Activated CD8-positive, alpha-beta memory T cell treated with anti-CD3 and anti-CD28 coated beads, Interleukin-2, amount 10 ng/mL, durations not matched to agents 7 days and 5 days (primary cell): ENCODE results near the gene NRCAM. TPM values are rescaled to one million over a fixed set of nuclear protein-coding genes. Genes with fewer than 3 reads are reported as not detected.
"Not testable (repeated sequence)": the region's sequence is repeated elsewhere in the genome, so short reads cannot be mapped to it uniquely, and the experiment has no call there.

Source experiments
- ATAC-seq: fragments of 150-1000 bp; cut with Tn5 transposase; one replicate; pipeline ENCODE4 v1.10.0; 2021; ENCODE audit warnings: moderate library complexity
- CTCF ChIA-PET: fragments of 350-600 bp; sonication (Branson Sonifier 250); formaldehyde crosslinking; loops from one replicate; lab custom pipeline; 2021; ENCODE audit warnings: antibody characterized with exemption; lab: Charles Lee
- DNase-seq: peaks from one replicate; pipeline ENCODE4 v3.0.0-alpha.2; 2020
- H3K27ac Mint-ChIP-seq: one replicate; pipeline ENCODE4 v1.8.0; 2021; ENCODE audit warnings: mild to moderate bottlenecking, mixed read lengths
- H3K27me3 Mint-ChIP-seq: one replicate; pipeline ENCODE4 v1.8.0; 2021; ENCODE audit warnings: mixed read lengths
- H3K36me3 Mint-ChIP-seq: one replicate; pipeline ENCODE4 v1.8.0; 2021; ENCODE audit warnings: mild to moderate bottlenecking, mixed read lengths
- H3K4me1 Mint-ChIP-seq: one replicate; pipeline ENCODE4 v1.8.0; 2021; ENCODE audit warnings: mixed read lengths
- H3K4me3 Mint-ChIP-seq: one replicate; pipeline ENCODE4 v1.8.0; 2021; ENCODE audit warnings: mild to moderate bottlenecking, moderate library complexity, mixed read lengths
- H3K9me3 Mint-ChIP-seq: one replicate; pipeline ENCODE4 v1.8.0; 2022; ENCODE audit warnings: low read depth, mixed read lengths
- total RNA-seq, 2 experiments: library from RNA; stranded (reverse); gene quantifications; one replicate each; pipeline ENCODE4 v1.2.3, GENCODE V29; 2021

NRCAM gene
- total RNA-seq, 2 experiments from 2014 or later, result 0.35 TPM; not detected in 1

DNA sequence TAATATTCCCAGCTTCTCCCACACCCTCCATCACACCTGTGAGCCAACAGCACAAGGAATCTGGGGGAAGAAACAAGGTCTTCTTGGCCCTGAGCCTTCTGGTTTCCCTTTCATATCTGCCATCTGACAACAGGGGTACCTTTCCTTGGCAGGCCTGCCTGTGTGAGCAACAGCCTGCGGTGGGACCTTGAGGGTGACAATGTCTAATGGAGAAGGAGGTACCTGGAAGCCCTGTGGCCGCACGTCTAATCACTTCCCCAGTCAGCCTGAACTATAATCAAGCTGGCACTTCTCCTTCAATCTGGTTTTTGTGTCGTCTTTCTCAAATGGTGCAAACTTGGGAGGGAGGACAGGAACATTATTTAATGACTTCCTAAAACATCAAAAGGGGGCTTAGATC is 41.2 kb downstream of the NRCAM start:
- peaks cover 44% of the 10 kb centered on the region for H3K27me3 Mint-ChIP-seq
- CTCF ChIA-PET, result no interaction called here

DNA sequence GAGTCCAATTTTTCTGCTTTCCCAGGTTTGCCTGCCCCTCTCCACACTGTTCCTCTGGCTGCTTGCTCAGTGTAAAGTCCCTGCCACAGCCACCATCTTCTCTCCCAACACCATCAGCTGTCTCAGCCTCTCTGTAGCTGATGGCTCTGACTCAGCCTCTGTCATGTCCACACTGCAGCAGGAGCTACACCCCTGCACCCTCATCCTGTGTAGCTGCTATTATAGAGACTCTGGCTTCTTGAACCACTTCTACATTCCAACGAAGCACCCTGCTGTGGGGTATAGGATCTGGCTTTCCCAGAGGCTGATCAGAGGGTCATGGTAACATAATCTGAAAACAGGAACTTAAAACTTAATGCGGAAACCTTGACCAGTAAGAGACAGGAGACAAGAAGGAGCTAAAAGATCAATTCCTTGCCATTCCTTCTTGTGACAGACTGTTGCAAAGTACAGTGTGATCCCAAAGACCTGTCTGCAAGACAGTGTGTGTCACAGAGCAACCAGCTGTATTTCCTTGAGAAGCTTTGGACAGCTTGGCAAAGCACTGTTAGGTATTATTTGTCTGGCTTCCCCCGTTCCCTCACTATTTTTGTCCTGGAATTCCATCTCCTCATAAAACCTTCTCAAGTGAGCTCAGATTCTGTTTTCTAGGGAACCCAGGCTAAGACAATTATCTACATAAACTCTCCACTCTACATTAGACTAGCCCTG is 42.3 kb downstream of the NRCAM start:
- Mint-ChIP-seq H3K27me3 (peaks cover 37% of the 10 kb centered on the region), H3K9me3 (no peaks in the 10 kb centered on the region), H3K4me3 (no peak overlapping the region), H3K36me3 (no peaks in the 10 kb centered on the region), H3K27ac (no peak overlapping the region), H3K4me1 (peaks cover 9% of the 10 kb centered on the region)
- DNase-seq, result no peak
- no peak for ATAC-seq
- CTCF ChIA-PET, result no interaction called here

More for the DNA sequence above, 41.2 kb downstream of the NRCAM start:
- no peak overlapping the region for H3K27ac Mint-ChIP-seq
- H3K9me3 Mint-ChIP-seq, result no peaks in the 10 kb centered on the region
- H3K4me3 Mint-ChIP-seq, result no peak overlapping the region
- H3K36me3 Mint-ChIP-seq, result no peaks in the 10 kb centered on the region
- no peak for DNase-seq
- no peak for ATAC-seq
- peaks cover 9% of the 10 kb centered on the region for H3K4me1 Mint-ChIP-seq

DNA sequence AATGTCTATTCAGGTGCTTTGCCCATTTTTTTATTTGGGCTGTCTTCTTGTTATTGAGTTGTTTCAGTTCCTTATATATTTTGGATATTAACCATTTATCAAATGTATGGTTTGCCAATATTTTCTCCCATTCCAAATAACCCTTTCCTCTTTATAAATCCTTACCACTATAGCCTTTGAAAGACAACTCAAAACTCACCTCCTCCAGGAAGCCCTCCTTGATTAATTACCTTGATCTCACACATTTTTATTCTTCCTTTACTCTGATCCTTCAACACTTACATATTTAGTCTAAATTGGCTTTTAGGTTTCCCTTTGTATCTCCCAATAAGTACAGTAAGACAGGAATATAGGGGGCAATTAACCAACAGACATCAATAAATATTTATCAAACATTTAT is 42.9 kb downstream of the NRCAM start:
- ATAC-seq (no peak), DNase-seq (no peak)
- CTCF ChIA-PET, result no interaction called here
- Mint-ChIP-seq H3K4me1 (peaks cover 9% of the 10 kb centered on the region), H3K9me3 (no peaks in the 10 kb centered on the region), H3K27ac (no peak overlapping the region), H3K27me3 (peaks cover 37% of the 10 kb centered on the region), H3K4me3 (no peak overlapping the region), H3K36me3 (no peaks in the 10 kb centered on the region)

DNA sequence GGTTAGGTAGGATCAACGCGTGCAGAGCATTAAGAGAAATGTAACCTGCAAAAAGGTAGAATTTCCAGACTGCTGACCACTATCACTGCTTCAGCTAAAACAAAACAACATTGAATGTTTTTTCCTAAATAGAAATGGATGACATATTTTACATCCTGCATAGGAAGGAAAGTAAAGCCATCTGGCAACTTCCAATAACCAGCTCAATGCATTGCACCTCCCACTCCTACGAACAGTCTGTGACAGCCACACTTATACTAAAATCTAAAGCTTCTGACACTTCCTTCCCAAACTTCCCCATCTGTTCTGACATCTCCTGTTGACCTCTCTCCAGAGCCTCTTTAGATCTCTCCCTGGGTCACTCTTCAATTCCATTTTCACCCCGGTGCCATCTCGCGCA is 47.1 kb downstream of the NRCAM start:
- H3K4me3 Mint-ChIP-seq, result no peak overlapping the region
- H3K36me3 Mint-ChIP-seq, result no peaks in the 10 kb centered on the region
- H3K9me3 Mint-ChIP-seq, result no peaks in the 10 kb centered on the region
- DNase-seq (no peak), ATAC-seq (no peak)
- CTCF ChIA-PET, result no interaction called here
- peaks cover 9% of the 10 kb centered on the region for H3K27me3 Mint-ChIP-seq
- no peak overlapping the region for H3K27ac Mint-ChIP-seq
- H3K4me1 Mint-ChIP-seq, result no peaks in the 10 kb centered on the region

DNA sequence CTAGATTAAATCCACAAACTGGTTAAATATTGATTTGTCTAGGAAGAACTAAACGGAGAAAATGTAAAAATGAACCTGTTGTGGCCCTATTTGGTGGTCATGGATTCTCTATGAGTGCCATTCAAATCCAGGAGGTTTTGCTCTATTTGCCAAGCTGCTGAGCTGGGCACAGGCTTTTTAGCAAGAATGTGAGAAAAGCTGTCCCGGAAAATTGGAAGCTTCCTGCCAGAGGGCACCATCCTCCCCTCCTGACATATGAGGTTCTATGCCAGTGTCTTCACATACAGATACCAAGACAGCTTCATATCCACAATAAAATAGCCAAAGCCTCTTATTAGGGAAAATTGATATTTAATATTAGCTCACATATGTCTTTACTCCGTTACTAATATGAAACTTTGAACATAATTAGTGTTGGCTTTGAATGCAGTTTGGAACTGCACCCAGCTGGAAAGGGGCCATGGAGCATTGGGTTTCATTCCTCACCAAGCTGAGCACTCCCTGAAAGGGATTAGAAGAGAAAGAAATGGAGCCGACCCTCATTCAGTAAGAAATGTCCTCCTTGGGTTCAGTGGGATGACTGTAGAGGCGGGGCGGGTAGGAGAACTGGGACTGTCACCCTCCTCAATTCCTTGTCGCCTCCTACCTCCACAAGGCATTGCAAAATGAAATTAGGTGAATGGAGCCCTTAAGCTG is 47.8 kb downstream of the NRCAM start:
- CTCF ChIA-PET, result interaction anchor here (1.0 kb wide), 1 partner anchor 11 kb away, joined by 3 read pairs; no protein-coding TSS in a partner anchor
- DNase-seq (no peak), ATAC-seq (no peak)
- Mint-ChIP-seq H3K4me3 (no peak overlapping the region), H3K4me1 (no peaks in the 10 kb centered on the region), H3K36me3 (no peaks in the 10 kb centered on the region), H3K9me3 (no peaks in the 10 kb centered on the region), H3K27me3 (peaks cover 9% of the 10 kb centered on the region), H3K27ac (no peak overlapping the region)

DNA sequence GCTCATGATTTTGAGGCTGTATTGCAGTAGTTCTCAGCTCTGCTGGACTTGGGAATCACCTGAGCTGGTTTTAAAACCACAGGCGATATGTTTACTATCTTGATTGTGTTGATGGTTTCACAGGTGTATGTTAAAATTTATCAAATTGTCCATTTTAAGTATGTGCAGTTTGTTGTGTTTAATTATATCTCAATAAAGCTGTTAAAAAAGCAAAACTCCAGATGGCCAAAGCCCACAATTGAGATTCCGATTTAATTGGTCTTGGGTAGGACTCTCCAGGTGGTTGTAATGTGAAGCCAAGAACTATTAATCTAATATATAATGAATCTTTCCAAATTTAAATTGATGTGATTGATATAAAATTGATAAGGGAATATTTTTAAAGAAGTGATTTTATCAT is 48.6 kb downstream of the NRCAM start:
- peaks cover 6% of the 10 kb centered on the region for H3K27me3 Mint-ChIP-seq
- CTCF ChIA-PET, result interaction anchor here (1.0 kb wide), 1 partner anchor 10 kb away, joined by 3 read pairs; no protein-coding TSS in a partner anchor
- no peaks in the 10 kb centered on the region for H3K36me3 Mint-ChIP-seq
- no peaks in the 10 kb centered on the region for H3K4me1 Mint-ChIP-seq
- ATAC-seq, result no peak
- no peaks in the 10 kb centered on the region for H3K9me3 Mint-ChIP-seq
- no peak for DNase-seq
- no peak overlapping the region for H3K4me3 Mint-ChIP-seq
- no peak overlapping the region for H3K27ac Mint-ChIP-seq

DNA sequence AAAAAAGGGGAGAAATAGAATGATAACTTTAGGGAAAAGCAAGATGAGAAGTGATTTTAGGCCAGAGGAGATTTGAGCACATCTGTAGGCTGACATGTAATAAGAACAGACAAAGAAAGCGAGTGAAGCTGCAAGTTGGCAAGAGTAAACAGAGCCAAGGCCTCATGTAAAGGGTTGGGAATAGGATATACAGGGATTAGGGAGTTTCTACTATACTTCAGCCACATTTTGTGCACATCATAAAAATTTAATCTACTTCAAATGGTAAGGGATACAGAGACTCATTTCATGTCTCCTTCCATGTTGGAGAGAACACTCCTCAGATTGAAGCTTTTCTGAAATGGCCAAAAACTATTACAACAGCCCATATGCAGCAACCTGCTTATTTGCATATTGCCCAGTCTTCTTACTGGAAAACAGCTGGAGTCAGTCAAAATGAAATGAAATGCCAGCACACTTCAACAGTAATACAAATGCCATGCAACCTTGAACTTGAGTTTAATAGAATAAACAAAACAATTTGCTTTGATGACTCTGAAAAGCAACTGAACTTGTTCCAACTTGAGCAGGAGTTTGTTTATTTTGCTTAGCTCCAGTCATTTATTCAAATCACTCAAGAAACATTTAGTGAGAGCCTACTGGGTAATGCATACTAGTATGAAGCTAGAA is 49.9 kb downstream of the NRCAM start:
- no peaks in the 10 kb centered on the region for H3K36me3 Mint-ChIP-seq
- H3K4me1 Mint-ChIP-seq, result no peaks in the 10 kb centered on the region
- DNase-seq (no peak), ATAC-seq (no peak)
- no peaks in the 10 kb centered on the region for H3K9me3 Mint-ChIP-seq
- CTCF ChIA-PET, result no interaction called here
- H3K27ac Mint-ChIP-seq, result no peak overlapping the region
- H3K4me3 Mint-ChIP-seq, result no peak overlapping the region
- peaks cover 4% of the 10 kb centered on the region for H3K27me3 Mint-ChIP-seq

DNA sequence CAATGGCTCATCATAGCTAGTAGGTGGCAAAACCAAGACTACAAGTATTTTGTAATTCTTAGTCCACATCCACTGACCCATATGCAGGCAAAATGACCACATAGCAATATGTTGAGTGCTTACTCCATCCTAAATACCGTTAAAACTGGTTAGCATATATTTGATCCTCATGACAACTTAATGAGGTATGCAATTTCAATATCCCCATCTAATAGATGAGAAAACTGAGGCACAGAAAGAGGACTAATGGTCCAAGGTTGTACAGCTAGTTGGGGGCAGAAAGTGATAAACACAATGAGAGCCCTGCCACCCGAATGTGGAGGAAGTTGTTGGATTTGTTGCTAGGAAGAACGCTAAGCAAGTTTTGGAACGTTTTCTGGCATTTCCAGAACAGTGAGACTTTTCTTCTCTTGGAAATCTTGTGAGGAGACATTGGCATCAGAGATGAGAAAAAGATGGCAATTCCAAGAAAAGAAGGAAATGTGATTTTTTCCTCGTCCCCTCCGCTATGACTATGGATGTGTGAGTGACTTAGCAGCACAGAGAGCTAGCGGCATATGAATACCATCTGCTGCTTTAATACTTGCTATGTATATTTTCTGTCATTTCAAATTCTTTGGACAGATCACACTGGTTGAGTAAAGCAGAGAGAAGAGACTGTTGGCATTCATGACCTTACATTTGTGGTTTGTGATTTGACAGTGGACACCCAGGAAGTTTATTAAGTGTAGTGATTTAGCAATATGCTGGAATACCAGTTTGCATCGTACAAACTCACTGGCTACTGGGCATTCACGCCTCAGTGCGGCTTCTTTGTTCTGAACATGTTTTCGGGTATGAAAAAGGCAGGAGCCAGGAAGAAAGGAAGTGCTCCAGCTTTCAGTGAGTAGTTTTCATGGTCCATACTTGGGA is 51.5 kb downstream of the NRCAM start:
- ATAC-seq (no peak), DNase-seq (no peak)
- Mint-ChIP-seq H3K36me3 (no peaks in the 10 kb centered on the region), H3K4me3 (no peak overlapping the region), H3K9me3 (no peaks in the 10 kb centered on the region), H3K27ac (no peak overlapping the region), H3K27me3 (peaks cover 6% of the 10 kb centered on the region), H3K4me1 (no peaks in the 10 kb centered on the region)
- CTCF ChIA-PET, result no interaction called here

DNA sequence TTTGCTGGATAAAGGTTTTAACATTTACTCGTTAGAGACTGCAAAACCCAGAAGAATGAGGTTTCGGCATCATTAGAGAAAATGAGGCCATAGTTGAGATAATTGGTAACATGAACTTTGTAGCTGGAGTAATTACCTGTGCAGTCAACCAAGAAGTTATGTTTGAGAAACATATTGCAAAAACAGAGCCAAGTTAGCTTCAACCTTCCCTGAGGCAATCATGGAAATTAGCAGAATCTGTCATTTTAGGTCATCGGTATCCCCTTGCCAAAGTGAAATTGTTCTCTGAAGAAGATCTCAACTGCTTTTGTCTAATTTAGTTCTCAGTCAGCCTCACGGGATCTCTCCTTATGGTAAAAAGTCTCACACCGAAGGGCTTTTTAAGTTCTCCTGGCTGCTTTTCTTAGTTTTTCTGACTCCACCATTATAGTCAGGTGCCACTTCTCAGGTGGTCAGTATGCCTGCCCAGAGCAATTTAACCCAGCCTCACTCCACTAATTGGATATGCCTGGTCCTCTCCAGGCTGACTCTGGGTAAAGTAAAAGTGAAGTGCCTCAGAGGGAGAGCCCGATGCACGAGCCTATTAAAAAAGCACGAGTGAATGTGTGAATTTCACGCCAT is 52.5 kb downstream of the NRCAM start:
- Mint-ChIP-seq H3K27me3 (peaks cover 6% of the 10 kb centered on the region), H3K4me1 (no peaks in the 10 kb centered on the region), H3K36me3 (no peaks in the 10 kb centered on the region), H3K27ac (no peak overlapping the region), H3K9me3 (no peaks in the 10 kb centered on the region), H3K4me3 (no peak overlapping the region)
- DNase-seq (no peak), ATAC-seq (no peak)
- CTCF ChIA-PET, result no interaction called here

DNA sequence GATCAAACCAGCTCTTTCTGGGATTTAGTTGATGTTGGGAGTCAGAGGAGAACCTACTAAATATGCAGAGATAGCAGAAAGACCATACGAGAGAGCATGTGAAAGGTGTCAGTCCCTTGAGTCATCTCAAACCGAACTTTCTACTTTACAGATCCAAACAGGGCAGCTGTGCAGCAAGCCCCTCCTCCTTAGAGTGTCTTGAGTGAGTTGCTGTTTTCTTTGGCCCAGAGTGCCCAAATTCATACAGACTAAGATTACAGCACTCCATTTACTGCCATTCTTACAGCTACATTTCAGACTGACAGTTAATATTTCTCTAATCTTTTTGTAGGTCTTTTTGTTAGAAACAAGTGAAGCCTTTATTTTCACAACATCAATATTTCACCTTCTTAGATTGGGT is 53.4 kb downstream of the NRCAM start:
- H3K4me3 Mint-ChIP-seq, result no peak overlapping the region
- no peaks in the 10 kb centered on the region for H3K4me1 Mint-ChIP-seq
- no peak overlapping the region for H3K27ac Mint-ChIP-seq
- no peaks in the 10 kb centered on the region for H3K36me3 Mint-ChIP-seq
- no peaks in the 10 kb centered on the region for H3K9me3 Mint-ChIP-seq
- CTCF ChIA-PET, result no interaction called here
- ATAC-seq (no peak), DNase-seq (no peak)
- H3K27me3 Mint-ChIP-seq, result peaks cover 11% of the 10 kb centered on the region

DNA sequence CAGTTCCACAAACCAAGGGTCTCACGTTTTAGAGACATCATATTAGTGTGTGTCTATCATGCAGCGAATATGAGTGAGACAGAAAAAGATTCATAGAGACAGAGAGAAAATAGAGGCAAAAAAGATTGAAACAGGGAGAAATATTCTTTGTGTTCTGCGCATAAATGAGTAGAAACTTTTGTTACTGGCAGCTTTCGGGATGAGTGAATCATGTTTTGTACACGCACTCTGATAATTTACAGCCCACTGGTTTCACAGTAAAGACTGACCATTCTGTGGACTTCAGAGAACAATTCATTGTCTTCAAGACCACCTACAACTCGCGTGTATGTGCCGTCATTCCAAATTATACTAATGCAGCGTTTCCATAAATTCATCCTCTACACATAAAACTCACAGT is 60.2 kb downstream of the NRCAM start:
- Mint-ChIP-seq H3K36me3 (no peaks in the 10 kb centered on the region), H3K4me1 (no peaks in the 10 kb centered on the region), H3K9me3 (no peaks in the 10 kb centered on the region), H3K27ac (no peak overlapping the region), H3K4me3 (no peak overlapping the region), H3K27me3 (peaks cover 5% of the 10 kb centered on the region)
- ATAC-seq (no peak), DNase-seq (no peak)
- CTCF ChIA-PET, result no interaction called here

DNA sequence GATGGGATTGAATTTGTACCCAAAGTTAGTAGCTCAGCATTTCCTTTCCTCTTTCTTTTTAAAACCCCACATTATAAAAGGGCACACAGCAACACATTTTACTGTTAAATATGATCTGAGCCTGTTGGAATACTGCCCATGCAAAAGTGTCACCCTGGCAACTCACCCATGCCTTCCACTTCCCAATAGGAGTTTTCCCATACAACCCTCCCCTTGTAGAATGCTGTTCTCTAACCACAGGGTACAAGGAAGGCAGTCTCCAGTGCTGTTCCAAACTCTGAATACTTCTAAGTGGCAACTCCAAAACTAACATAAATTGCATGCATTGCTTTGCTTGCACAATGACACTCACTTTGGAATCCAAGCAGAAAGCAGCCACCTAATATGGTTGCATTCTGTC is 60.8 kb downstream of the NRCAM start:
- no peak overlapping the region for H3K27ac Mint-ChIP-seq
- no peak overlapping the region for H3K4me3 Mint-ChIP-seq
- ATAC-seq (no peak), DNase-seq (no peak)
- H3K4me1 Mint-ChIP-seq, result no peaks in the 10 kb centered on the region
- CTCF ChIA-PET, result no interaction called here
- H3K9me3 Mint-ChIP-seq, result no peaks in the 10 kb centered on the region
- peaks cover 5% of the 10 kb centered on the region for H3K27me3 Mint-ChIP-seq
- no peaks in the 10 kb centered on the region for H3K36me3 Mint-ChIP-seq

DNA sequence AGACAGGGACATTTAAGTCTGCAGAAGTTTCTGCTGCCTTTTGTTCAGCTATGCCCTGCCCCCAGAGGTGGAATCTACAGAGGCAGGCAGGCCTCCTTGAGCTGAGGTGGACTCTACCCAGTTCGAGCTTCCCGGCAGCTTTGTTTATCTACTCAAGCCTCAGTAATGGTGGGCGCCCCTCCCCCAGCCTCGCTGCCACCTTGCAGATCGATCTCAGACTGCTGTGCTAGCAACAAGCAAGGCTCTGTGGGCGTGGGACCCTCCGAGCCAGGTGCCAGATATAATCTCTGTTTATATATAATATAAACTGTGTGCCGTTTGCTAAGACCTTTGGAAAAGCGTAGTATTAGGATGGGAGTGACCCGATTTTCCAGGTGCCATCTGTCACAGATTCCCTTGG is 63.1 kb downstream of the NRCAM start:
- H3K27ac Mint-ChIP-seq, H3K9me3 Mint-ChIP-seq, H3K27me3 Mint-ChIP-seq, H3K36me3 Mint-ChIP-seq, CTCF ChIA-PET, DNase-seq, H3K4me3 Mint-ChIP-seq, ATAC-seq, H3K4me1 Mint-ChIP-seq: not testable (repeated sequence)
